HG03108 (cell line): ENCODE results near the gene PI4KA.
"Not testable (repeated sequence)": the region's sequence is repeated elsewhere in the genome, so short reads cannot be mapped to it uniquely, and the experiment has no call there.

ENCODE experiments used
- ATAC-seq: cut with Tn5 transposase; IDR thresholded peaks from one replicate; pipeline ENCODE4 v1.9.1; 2021; ENCODE audit warnings: moderate library complexity; ENCODE audit not compliant: unreplicated experiment

PI4KA gene

DNA sequence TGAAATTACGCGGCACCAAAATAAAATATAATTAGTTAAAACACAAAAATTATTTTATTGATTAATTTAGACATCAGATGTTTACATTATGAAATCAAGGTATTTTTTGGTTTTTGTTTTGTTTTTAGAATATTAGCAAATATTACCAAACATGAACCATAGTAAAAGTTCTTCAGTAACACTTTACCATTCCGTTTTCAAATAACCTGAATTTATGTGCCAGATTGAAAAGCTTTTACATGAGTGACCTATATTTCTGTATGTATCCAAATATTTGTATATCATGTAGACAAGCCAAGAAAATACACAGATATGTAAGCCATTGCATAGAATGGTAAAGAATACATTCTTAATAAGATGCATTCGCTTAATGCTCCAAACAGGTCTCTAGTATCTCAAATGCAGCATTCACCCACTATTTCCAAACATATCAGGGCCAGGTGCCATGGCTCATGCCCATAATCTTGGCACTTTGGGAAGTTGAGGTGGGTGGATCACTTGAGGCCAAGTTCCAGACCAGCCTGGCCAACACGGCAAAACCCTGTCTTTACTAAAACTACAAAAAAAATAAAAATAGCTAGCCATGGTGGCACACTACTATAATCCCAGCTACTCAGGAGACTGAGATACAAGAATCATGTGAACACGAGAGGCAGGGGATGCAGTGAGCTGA lies 187.1 kb downstream of the PI4KA start:
- no peak for ATAC-seq

DNA sequence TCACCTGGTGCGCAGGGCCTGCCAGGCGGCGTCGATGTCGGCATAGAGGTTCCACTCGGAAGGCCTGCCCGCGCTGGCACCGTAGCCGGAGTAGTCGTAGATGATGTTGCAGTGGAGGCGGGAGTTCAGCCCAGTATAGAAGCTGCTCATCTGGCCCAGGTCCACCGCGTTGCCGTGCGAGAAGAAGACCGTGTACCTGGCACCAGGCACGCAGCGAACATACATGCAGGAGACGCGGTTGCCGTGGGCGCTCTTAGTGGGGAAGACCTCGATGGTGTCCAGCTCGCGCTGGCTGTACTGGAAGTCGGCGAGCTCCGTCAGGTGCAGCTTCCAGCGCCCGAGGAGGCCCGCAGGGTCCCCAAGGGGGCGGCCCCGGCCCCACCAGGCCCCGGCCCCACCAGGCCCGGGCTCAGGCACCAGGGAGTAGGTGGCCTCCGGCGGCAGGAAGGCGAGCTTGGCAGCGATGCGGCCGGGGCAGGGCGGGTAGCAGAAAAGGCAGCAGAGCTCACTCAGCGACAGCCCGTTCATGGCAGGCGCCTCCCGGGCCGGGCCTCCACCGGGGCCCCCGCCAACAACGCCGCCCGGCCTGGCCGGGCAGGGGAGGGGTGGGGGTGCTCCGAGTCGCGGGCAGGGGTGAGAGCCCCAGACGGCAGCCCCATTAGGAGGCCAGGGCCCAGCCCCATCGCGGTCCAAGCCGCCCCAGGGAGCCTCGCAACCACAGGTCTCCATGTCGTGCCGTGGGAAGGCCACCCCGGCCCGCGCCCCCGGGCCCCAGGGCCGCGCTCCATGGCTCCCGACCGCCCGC lies 188.0 kb downstream of the PI4KA start:
- not testable (repeated sequence) for ATAC-seq

DNA sequence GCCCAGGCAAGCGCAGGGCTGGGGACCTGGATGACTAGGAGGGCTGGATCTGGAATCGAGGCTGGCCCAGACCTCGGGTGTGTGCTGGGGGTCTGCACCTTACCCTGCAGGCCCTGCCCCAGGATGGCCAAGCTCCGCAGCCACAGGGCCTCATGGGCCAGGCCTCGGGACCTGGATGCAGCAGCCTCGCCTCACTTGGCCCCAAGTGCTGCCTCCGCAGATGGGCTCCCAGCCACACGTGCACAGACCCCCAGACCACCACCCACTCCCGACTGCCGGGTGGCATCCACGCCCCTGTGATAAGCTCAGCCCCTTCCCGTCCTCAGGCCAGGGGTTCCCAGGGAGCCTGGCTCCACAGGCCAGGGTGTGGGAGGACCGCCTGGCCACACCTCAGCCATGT lies 188.7 kb downstream of the PI4KA start:
- ATAC-seq, result not testable (repeated sequence)

DNA sequence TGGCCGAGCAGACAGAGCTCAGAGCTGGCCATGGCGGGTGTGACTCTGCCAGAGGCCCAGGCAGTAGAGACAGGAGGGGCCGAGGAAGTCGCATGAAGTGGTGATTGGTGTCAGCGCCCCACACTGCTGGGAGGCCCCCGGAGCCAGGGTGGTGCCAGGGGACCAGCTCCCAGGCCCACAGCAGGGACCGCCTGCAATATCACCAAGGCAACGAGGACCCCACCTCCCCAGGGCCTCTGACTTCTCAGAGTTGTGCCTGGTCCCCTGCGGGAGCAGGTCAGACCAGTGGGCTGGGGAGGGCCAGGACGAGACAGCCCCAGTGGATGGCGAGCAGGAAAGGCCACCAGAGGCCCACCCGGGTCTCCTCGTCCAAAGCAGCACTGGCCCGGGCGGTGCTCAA lies 189.1 kb downstream of the PI4KA start:
- ATAC-seq, result not testable (repeated sequence)

DNA sequence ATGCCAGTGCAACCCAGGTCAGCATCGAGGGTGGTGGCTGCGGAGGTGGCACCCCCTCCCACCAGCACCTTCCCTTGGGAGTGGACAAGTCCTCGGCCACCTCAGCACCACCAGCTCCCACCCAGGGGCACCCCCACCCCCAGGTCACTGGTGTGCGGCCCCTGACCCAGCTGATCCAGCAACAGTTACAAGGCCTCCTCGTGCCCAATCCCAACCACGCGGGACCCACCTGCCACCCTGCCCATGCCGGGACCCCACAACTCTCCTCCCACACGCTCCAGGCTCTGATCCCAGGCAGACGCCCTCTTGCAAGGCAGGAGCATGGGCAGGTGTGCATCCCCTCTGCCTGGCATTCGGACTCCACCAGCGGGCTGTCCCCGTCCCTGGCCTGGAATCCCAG lies 189.8 kb downstream of the PI4KA start:
- not testable (repeated sequence) for ATAC-seq

DNA sequence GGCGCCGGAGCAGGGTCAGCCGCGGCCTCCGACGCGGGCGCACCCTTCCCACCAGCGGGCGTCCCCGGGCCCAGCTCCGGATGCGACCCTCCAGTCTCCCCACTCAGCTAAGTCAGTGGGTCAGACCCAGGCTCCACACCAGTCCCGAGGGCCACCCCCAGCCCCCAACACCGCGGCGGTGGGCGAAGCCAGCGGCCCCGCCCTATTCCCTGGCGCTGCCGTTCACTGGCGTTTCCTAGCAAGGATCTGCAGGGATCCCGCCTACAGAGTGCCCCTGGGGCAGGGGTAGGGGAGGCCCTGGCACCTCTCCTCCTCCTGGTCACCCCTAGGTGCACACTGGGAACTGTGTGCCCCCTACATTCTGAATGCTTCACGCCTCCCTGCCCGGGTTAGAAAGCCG lies 190.4 kb downstream of the PI4KA start:
- ATAC-seq, result not testable (repeated sequence)

DNA sequence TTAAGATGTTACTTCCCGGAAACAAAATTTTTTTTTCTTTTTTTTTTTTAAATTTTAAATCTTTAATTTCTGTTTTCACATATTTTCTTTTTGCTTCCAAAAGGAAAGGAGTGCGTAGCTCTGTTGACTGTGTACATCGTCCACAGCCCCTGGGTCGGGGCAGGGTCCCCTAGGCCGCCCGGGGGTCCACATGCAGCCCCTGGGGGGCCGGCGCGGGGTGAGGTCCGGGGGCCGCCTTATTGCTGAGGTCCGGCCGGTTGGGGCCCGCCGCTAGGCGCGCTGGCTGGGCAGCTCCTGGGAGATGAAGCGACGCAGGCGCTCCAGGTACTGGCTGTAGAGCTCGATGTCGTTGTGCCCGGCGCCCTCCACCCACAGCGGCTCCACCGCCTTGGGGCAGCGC lies 191.1 kb downstream of the PI4KA start:
- not testable (repeated sequence) for ATAC-seq

DNA sequence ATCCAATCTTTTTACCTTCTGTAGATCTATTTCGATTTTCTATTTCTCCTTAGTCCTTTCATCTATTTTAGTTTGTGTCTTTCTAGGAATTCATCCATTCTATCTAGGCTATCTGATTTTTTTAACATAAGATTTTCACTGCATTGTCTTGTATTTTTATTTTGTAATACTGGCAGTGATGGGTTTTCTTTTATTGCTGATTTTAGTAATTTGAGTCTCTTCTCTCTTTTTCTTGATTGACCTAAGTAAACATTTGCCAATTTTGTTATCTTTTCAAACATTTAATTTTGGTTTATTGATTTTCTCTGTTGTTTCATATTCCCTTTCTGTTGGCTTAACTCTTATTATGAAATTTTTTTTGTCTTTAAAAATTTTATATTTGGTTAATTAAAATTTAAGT lies 192.1 kb downstream of the PI4KA start:
- no peak for ATAC-seq

DNA sequence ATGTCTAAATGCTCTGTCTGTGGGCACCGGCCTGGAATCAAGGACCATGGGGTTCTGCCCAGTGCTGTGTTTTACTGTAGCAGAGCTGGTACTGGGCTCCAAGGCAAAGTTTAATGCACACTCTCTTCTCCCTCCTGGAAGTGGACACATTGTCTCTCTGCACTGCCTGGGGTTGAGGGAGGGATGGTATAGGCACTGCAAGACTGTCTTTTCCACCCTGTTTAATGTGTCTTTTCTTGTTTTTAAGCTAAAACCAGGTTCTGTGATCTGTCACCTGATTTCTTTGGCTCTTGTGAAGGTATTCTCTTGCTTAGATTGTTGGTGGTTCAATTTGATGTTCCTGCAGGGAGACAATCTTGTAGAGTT lies 194.0 kb downstream of the PI4KA start:
- ATAC-seq, result no peak

DNA sequence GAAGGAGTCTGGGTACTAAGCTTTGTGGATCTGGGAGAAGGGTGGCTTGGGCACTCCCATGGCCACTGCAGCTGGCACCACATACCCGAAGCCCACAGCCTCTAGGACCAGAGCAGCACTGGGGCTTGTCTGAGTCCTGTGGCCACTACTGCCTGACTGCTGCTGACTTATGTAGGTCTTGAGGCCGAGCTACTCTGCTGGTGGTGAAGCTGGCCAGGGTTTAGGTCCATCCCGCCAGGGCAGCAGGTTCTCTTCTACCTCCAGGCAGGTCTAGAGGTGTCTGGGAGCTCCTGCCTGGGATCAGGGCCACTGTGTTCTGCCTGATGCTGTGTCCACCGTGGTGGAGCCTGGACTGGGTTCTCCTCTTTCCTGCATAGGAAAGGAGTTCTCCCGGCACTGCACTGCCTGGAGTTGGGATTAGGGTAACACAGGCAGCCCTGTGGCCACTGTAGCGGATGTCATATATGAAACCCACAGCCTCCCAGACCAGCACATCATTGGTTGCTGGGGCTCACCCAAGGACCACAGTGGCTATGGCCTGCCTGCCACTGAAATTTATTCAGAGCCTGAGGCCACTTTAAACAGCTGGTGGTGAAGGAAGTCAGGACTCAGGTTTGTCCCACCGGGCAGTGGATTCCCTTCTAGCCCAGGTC lies 194.5 kb downstream of the PI4KA start:
- no peak for ATAC-seq

DNA sequence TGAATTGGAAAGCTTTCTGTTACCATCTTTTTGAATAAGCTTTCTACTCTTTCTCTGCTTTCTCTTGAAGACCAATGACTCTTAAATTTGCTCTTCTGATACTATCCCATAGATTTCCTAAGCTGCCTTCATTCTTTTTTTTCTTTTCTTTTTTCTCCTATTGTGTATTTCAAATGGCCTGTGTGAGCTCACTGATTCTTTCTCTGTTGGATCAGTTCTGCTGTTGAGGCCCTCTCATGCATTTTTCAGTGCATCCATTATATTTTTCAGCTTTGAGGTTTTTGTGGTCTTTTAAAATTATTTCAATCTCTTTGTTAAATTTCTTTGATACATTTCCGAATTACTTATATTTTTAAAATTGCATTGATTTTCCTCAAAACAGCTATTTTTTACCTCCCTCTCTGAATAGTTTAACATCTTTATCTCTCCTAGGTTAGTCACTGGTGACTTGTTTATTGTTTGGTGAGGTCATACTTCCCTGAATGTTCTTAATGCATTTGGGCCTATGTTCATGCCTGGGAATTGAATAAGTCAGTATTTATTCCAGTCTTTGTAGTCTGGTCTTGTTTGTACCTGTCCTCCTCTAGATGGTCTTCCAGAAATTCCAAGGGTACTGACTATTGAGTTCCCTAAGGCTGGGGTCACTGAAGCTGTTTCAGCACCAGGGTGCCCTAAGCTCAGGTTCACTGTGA lies 195.3 kb downstream of the PI4KA start:
- no peak for ATAC-seq

DNA sequence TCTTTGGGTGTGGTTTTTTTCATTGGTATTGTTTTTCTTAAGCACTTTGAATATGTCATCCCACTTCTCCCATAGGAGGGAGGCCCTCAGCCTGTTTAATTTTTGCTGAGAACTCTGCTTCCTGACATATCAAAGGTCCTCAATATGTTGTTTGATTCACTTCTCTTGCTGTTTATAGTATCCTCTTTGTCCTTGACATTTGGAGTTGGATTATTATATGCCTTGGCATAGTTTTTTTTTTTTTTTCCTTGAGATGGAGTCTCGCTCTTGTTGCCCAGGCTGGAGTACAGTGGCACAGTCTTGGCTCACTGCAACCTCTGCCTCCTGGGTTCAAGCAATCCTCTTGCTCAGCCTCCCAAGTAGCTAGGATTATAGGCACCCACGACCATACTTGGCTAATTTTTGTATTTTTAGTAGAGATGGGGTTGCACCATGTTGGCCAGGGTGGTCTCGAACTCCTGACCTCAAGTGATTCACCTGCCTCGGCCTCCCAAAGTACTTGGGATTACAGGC lies 196.0 kb downstream of the PI4KA start:
- ATAC-seq, result not testable (repeated sequence)

DNA sequence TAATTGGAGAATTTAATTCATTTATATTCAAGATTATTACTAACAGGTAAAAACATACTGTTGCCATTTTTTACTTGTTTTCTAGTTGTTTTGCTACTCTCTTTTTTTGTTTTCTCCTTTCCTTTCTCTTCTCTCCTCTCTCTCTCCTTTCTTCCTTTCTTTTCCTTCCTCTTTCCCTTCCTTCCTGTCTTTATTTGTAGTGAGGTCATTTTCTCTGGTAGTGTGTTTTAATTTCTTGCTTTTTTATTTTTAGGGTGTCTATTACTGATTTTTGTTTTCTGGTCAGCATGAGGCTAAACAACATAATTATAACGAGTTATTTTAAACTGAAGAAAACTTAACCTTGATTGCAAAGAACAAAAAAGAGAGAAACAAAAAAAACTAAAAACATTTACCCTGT lies 197.1 kb downstream of the PI4KA start:
- no peak for ATAC-seq

DNA sequence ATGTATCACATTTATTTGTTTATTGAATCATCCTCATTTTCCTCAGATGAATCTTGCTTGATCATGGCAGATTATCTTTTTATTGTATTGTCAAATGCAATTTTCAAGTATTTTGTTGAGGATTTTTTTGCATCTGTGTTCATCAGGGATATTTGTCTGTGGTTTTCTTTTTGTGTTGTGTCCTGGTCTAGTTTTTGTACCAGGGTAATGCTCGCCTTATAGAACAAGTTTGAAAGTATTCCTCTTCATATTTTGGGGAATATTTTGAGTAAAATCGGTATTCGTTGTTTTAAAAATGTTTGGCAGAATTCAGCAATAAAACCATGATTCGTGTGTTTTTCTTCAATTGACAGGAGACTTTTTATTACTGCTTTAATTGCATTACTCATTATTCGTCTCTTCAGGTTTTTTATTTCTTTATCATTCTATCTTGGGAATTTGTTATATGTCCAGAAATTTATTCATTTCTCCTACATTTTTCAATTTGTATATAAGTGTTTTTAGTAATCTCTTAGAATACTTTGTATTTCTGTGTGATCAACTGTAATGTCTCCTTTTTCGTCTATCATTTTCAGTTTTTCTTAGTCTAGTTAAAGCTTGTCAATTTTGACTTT lies 198.1 kb downstream of the PI4KA start:
- no peak for ATAC-seq

DNA sequence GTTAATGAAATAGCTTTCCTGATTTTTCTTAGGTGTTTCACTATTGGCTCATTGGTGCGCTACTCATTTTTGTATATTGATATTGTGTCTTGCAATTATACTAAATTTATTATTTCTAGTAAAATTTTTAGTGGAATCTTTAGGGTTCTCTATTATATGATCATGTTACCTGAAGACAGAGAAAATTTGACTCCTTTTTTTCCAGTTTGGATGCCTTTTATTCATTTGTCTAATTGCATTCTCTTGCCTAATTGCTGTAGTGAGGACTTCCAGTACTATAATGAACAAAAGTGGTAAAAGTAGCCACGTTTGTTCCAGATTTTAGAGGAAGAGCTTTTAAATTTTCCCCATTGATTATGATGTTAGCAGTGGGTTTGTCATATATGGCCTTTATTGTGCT lies 198.7 kb downstream of the PI4KA start:
- ATAC-seq, result no peak

DNA sequence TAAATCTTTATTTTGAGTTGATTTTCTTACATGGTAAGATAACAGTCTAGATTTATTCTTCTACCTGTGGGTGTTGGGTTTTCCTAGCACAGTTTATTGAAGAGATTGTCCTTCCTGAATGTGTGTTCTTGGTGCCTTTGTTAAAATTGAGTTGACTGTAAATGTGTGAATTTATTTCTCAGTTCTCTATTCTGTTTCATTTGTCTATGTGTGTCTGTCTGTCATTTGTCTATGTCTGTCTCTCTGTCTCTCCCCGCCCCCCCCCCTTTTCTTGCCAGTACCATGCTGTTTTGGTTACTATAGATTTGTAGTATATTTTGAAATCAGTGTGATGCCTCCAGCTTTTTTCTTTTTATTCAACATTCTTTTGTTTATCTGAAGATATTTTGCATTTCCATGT lies 199.4 kb downstream of the PI4KA start:
- ATAC-seq, result no peak

DNA sequence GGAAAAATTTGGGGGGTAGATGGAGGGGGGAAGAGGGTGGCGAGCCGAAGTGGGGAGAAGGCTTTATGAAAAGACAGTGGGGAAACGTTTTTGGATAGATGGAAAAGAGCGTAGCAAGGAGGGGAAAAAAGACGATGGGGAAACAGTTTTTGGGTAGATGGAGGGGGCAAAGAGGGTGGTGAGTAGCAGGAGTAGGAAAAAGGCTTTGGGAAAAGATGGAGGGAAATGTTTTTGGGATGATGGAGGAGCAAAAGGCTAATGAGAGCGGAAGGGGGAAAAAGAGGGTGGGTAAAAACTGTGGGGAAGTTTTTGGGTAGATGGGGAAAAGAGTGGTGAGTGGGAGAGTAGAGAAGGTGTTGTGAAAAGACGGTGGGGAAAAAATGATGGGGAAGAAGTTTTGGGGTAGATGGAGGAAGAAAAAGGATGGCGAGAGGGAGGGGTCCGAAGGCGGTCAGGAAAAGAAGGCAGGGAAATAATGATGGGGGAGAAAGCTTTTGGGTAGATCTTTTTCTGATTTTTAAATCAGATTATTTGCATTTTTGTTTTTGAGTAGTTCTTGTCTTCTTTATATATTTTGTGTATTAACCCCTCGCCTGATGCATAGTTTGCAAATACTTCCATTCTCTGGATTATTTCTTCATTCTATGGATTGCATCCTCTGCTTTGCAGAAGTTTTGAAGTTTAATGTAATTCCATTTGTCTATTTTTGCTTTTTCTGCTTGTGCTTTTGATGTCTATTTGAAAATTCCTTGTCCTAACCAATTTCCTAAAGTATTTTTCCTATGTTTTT lies 200.0 kb downstream of the PI4KA start:
- ATAC-seq, result no peak

DNA sequence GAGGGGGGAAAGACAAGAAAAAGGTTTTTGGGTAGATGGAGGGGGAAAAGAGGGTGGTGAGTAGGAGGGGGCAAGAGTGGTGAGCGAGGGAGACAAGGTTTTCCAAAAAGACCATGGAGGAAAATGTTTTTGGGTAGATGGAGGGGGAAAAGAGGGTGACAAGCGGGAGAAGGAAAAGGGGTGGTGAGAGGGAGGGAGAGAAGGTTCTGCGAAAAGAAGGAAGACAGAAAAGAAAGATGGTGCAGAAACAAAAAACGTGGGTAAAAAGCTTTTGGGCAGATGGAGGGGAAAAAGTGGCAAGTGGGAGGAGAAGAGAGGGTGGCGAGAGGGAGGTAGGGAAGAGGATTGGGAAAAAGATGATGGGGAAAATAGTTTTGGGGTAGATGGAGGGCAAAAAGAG lies 200.6 kb downstream of the PI4KA start:
- ATAC-seq, result no peak
